ENCODE measurements around the gene MAD1L1.

GRCh38 chr7:1915326-1915725 lies 317.4 kb downstream of the MAD1L1 start:
- TF ChIP-seq CTCF (conservative IDR thresholded peaks at IDR 0.05; ENCODE audit: low read length): no peak
- no peak for TF ChIP-seq EZH2phosphoT487 (IDR thresholded peaks at IDR 0.05; ENCODE audit: borderline replicate concordance, low read depth, low read length)

Data from OCI-LY7 (cell line).